DMS 273 (cell line): Measurements from ENCODE around the gene TMEM39A.

Experiments
- DNase-seq: peaks from one replicate; lab custom pipeline; 2025; ENCODE audit not compliant: unreplicated experiment; lab: John Stamatoyannopoulos, UW

The TMEM39A gene

DNA sequence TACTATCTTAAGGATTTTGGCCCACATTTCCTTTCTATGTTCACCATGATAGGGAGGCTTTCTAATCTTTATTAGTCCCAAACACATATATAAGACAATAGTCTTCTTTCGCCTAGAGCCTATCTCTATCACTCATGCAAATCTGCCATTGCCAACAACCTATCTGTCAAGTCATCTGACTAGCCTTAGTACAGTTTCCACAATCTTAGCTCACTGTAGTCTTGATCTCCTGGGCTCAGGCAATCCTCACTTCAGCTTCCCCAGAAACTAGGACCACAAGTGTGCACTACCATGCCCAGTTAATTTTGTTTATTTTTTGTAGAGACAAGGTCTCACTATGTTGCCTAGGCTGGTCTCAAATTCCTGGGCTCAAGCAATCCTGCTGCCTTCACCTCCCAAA is 6.9 kb downstream of the TMEM39A start:
- no peak for DNase-seq

DNA sequence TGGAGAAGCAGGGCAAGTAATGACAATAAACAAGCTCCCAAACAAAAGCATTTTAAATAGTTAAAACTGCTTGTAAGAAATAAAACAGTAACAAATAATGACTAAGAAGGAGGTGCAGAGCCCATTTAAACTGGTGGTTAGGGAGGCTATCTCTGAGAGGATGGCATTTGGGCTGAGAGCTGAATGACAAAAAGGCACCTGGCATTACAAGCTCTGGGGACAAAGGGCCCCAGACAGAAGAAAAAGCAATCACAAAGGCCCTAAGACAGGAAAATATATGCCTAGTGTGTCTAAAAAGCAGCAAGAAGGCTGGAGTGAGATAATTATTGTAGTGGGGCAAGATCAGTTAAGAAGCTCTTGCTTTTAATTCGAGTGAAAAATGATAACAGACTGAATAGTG is 9.6 kb downstream of the TMEM39A start:
- DNase-seq = no peak

DNA sequence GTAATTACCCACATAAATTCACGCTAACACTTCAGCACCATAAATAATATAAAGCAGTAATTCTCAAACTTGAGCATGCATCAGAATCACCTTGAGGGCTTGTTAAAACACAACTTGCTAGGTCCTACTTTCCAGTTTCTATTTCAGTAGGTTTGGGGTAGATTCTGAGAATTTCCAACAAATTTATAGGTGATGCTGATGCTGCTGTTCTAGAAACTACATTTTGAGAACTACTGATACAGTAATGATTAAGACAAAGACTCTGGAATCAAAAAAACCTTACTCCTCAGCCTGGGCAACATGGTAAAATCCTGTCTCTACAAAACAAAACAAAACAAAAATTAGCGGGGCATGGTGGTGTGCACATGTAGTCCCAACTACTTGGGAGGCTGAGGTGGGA is 18.8 kb downstream of the TMEM39A start:
- no peak for DNase-seq

DNA sequence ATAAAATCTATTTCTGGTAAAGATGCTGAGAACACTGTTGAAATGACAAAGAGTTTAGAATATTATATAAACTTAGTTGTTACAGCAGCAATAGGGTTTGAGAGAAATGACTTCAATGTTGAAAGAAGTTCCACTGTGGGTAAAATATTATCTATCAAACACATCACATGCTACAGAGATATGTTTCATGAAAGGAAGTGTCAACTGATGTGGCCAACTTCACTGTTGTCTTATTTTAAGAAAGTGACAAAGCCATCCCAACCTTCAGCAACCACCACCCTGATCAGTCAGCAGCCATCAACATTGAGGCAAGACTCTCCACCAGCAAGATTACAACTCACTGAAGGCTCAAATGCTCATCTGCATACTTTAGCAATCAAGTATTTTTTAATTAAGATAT is 20.2 kb downstream of the TMEM39A start:
- DNase-seq = no peak

DNA sequence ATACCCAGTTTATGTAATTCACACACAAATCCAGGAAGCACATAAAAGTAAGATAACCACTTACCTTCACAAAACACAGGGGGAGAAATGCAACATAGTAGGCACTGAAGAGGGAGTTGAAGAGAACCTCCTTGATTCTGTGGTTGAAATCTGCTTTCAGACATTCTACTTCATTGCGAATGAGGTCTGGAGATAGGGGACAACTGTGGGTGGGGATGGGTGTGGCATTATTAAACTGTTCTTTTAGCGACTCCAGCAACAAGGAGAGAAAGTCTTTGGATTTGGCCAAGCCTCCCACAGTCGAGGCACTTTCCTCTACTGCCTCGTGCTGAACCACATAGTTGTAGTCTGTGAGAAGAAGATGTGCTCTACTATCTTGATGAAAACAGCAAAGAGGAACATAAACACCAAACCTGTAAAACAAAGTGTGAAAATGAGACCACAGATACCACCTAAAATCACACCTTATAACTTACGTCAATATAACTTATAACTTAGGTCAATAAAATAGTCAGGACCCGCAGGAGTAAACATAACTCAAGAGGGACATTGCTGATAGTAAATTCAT is 25.6 kb downstream of the TMEM39A start:
- DNase-seq = no peak

DNA sequence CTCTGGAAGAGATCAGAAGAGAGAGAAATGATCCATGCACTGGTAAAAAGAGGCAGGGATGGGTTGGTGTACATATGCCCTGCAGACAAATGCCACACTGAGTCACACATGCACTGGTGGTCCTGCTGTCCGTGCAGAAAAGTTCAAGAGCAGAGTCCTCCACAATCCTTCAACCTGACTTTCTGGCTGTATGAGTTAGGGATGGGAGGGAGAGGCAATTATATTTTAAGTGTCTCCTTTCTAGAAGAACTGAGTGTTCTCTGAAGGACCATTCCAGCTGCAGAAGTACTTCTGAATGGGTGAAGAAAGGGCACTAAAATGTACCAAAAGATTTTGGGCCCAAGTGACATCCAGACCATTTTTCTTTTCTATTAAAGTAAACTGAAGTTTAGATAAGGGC is 26.4 kb downstream of the TMEM39A start:
- DNase-seq = no peak

DNA sequence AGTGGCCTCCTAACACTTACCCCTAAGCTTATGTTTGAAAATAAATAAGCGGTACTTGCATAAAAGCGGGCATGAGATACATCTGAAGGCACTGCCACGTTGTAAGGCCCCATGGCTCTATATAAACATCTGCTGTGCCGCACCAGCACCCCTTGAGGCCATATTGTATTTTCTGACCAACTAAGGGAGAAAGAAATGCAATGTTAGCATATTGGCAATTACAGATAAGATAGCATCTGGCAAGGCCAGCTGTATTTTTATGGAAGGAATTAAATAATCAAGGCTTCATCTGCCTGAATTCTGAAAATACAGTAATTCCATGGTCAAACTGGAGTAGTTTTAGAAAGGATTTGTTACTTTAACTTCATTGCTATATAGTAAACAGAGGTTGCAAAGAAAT is 28.7 kb downstream of the TMEM39A start:
- DNase-seq = peak; percentile 68

DNA sequence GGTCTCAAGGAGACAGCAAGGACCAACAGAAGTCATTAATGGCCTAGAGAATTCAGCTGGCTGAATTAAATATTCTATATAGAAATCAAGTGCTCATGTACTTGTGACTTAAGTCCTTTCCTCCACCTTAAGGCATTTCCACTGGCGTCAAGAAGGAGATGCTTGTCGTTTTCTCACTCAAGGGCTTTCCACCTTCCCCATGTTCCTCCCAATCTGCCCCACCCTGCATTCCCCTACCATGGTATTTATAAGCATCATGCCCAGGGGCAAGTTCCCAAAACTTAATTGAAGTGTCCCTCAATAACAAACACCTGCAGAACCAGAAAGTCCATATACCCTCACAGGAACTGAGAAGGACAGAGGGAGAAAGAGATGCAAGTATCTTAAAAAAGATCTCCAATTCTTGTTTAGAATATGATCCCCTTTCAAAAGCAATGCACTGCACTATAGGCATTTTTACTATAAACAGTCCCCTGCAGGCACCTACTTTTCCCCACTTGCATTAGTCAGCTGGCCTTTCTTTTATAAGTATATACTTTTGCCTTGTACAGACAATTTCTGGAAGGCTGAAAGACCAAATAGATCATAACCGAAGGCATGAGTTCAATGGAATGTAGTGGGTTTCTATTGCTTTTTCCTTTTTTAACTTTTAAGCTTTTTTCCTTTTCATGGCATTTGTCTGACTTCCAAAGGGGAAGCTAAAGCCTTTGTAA is 29.6 kb downstream of the TMEM39A start:
- no peak for DNase-seq

DNA sequence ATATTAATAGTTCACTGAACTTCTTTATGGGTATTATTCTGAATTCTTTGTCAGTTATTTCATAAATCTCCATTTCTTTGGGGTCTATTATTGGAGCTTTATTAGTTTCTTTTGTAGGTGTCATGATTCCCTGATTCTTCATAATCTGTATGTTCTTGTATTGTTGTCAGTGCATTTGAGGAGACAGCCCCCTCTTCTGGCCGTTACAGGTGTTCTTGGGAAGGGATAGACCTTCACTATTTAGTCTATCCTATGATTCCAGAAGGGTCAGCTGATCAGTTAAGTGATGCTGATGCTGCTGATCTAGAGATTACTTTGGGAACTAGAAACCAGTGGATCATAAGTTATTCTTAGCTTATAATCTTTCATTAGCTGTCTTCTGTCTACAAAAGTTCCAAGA is 34.9 kb downstream of the TMEM39A start:
- DNase-seq = peak; percentile 47

DNA sequence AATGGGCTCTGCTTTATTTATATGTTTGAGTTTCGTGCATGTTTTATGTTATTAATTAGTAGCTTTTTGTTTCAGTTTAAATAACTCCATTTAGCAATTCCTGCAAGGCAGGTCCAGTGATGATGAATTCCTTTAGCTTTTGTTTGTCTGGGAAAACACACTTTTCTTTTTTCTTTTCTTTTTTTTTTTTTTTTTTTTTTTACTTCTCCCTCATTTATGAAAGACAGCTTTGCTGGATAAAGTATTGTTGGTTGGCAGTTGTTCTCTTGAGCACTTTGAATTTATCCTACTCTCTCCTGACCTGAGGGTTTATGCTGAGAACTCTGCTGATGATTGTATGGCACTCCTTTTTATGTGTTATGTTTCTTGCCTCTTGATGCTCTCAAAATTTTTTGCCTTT is 35.7 kb downstream of the TMEM39A start:
- DNase-seq = peak; percentile 25

DNA sequence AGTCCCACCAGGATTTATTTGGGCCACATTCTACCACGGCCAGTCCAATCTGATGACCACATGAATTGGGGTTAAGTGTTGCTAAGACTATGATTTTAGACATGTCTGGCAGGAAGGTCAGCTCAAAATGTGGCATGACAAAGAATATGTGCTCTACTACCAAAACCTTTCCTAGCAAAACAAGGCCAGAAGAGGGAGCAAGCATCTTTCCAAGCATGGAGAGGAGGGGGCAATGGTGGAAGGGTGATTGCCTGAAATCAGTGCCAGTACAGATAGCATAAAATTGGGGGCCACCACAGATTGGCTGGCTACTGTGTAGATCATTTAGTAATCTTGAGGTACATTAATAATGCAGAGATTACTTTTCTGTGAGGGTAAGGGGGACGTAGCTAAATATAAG is 43.2 kb downstream of the TMEM39A start:
- peak; percentile 57 for DNase-seq

DNA sequence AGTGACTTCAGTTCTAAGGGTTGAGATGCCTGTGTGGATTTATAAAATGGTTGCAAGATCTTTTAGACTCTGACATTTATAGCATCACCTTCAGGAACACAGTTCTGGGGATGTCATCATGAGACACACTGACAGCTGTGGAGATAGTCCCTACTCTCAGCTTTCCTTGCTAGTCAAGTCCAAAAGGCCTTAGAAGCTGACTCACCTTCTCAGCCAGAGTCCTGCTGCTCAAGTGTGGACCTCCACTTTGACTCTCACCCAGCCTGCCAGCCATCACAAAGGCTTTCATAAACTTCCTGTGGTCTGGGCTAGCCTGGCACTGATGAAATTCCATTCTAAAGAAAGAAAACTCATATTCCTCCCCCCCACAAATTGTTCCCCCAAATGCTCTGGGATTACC is 44.8 kb downstream of the TMEM39A start:
- DNase-seq = no peak

DNA sequence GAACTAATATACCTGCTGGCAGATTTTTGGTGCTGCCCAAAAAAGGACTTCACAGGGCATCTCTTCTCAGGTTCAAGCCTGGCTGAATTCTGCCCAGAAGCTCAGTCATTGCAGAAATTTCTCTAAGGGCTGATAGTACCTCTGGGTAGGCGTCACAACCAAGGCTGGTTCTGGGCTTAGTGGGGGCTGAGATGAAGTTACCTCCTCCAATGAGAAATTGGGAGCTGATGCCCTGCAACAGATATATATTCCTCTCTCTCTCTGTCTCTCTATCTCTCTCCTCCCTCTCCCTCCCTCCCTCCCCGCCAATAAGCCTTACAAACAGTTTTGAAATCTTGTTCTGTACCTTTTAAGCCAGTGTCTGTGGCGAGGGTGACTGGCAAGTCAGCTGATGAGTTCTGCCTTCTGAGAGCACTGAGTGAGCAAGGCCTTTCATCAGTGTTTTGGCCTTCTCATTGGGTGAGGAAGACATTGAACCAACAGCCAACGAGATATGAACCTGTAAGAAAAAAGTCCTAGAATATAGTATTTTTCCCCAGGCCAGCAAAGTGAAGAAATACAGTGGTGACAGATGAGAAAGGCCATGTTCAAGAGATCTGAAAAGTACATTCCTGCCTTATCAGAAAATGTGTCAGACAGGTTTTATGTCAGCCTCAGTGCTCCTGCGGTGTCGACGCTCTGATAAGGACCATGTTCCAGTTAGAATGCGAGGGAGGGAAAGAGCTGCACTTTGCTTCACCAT is 45.5 kb downstream of the TMEM39A start:
- DNase-seq = no peak

DNA sequence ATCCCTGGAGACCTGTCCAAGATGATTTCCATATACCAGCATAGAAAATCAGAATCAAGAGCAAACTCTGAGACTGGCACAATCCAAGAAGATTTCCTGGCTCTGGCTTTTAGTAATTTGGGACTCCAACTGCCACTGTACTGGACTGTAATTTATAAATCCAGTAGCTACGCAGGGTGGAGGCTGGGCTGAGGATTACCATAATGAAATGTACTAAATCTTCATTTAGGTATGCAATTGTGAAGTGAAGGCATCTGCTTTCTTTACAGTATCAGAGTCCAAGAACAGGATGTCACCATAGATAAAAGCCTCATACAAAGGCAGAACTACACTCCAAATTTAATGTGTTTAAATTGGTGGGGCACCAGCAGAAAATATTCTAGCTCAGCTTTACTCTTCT is 46.5 kb downstream of the TMEM39A start:
- no peak for DNase-seq

DNA sequence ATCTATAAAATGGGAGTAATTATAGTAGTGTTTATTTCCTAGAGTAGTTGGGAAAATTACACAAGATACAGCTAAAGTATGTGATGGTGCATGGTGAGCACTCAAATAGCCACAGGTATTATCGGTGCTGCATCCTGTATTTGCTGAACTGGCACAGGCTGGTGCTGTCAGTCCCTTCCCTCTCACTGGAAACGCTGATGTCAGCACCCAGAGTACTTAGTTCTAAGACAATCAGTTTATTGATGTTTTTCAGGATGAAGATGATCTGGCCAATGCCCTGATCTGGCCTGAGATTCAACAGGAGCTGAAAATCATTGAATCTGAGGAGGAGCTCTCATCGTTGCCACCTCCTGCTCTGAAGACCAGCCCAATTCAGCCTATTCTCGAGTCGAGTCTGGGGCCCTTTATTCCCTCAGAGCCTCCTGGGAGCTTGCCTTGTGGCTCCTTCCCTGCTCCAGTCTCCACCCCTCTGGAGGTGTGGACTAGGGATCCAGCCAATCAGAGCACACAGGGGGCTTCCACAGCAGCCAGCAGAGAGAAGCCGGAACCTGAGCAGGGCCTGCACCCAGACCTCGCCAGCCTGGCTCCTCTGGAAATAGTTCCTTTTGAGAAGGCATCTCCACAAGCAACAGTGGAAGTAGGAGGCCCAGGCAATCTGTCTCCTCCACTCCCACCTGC is 49.7 kb downstream of the TMEM39A start:
- DNase-seq = no peak

DNA sequence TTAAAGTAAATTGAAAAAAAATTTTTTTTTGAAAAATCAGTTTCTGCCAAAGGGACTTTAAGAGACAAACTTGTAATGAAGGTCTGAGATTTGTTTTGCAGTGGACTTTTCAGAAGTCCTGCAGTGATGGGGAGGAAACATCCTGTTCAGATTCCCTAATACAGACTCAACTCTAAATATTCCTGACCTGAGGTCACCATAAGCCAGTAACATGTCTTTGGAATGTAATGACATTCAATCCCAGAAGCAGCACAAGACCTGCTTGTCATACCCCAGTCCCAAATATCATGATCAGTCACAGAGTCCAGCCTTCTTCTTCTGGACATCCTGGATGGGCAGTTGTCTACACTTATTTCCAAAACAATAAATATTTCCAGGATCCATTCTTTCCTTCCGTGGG is 53.6 kb downstream of the TMEM39A start:
- no peak for DNase-seq

DNA sequence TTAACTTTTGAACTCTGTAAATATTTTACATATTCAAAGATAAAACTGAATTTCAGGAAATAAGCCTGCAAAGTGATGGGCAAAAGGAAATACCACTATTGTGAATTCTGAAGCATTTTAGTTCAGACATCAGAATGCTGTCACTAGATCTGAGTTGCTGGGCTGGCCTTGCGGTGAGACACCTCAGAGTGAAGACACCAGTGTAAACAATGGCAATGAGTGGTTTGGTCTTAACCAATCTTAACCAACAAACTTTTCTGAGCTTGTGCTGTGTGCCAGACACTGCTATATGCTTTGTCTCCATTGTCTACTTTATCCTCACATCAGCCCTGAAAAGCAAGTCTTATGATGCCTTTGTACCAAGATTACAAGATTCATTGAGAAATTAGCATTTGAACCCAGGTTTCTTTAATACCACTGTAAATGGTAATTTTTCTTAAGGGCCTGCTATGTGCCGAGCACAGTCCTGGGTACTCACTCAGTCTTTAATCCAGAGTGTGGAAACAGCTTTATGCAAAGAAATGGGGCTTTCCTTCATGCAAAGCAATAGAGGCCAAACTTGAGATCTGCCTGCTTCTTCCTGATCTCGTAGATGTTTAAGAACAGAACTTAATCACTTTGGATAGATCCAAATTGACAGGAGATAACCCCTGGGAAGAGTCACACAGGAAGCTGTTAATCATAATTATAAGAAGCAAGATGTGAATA is 55.0 kb downstream of the TMEM39A start:
- no peak for DNase-seq

DNA sequence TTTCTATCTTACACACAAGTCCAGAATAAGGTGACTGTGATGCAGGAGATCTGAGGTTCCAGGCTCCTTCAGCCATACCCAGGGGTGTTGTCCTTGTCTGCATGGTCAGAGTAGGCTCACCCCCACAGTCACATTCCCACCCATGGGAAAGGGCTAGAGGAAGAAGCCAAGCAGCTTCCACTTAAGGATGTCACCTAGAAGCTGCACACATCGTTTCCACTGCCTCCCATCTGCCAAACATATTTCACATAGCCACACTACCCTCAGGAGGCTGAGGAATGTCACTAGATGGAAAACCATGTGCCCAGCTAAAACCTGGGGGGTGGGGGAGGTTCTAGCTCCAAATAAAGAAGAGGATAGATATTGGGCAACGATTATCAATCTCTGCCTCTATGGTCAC is 58.1 kb downstream of the TMEM39A start:
- DNase-seq = no peak

DNA sequence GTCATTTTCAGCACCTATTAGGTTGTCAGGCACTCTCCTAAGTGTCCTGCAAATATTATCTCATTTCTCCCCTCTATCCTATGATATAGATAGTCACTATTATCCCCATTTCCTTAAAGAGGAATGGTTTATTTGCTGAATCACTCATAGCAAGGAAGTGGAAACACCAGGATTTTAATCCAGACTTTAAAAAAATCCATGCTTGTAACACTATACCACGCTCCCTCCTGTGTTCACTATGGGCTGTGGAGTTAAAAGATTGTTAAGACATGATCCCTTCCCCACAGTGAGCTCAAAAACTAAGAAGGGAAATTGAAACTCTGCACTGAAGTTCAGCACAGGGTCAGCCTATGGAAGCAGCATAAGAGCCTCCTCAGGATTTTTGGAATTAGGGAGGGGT is 60.2 kb downstream of the TMEM39A start:
- no peak for DNase-seq

DNA sequence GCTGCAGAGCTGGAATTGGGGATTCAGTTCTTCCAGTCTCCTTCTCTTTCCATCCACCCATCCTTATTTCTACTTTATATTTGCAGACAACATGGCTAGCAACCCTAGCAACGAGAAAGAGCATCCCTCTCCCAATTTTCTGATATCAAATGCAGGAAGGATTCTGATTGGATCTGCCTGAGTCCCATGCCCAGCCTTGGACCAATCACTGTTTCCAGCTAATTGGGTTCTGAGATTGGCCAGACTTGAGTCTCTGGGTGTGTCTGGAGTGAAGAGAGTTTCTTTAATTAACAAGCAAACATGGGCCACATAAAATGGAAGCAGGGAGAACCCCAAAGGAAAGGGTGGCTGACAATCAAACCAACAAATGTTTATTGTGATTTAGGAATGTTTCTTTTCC is 60.6 kb downstream of the TMEM39A start:
- DNase-seq = no peak
